SH-SY5Y (cell line): ENCODE results near the gene RAB13.

Source experiments
- GATA2 ChIP-seq: IDR thresholded peaks from 2 replicates; pipeline ENCODE4 v1.6.1; 2011; ENCODE audit warnings: mild to moderate bottlenecking, low read depth, low read length
- GATA3 ChIP-seq: IDR thresholded peaks from 2 replicates; pipeline ENCODE4 v1.6.1; 2011; ENCODE audit warnings: low read depth, mild to moderate bottlenecking, low read length, moderate library complexity

DNA sequence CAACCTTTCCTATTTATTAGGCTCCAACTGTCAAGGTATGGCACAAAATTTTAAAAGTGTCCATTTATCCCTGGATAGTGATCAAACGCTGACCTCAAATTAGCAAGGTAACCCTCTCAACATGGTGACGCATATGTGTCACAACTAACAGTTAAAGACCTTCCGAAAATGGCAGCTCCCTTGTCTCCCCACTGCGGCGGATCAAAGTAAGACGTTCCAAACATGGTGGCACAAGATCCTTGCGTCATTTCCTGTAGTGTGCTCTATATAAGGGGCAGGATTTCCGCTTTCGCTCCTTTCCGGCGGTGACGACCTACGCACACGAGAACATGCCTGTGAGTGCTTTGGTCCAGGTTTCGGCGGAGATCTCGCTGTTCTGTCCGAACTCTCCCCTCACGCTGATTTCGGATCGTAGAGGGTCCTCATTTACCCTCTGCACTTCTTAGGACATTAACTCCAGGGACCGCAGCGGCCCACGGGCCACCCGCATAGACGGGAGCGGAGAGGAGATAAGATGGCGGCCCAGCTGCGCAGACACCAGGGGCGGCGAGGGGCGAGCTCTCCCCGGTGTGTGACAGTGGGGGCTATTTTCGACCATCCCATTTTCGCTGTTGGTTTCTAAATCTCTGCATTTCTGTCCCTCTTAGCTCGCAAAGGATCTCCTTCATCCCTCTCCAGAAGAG, 4.5 kb upstream of the RAB13 start, which contains the start of gene RPS27:
- TF ChIP-seq GATA2 (peak; percentile 34), GATA3 (no peak)
